ENCODE data around the gene TNFRSF13B. TPM values are rescaled to one million over a fixed set of nuclear protein-coding genes. Genes with fewer than 3 reads are reported as not detected.
"Not testable (repeated sequence)": the region's sequence is repeated elsewhere in the genome, so short reads cannot be mapped to it uniquely, and the experiment has no call there.

The TNFRSF13B gene
- total RNA-seq, 1 donor from 2014 or later = not detected

DNA sequence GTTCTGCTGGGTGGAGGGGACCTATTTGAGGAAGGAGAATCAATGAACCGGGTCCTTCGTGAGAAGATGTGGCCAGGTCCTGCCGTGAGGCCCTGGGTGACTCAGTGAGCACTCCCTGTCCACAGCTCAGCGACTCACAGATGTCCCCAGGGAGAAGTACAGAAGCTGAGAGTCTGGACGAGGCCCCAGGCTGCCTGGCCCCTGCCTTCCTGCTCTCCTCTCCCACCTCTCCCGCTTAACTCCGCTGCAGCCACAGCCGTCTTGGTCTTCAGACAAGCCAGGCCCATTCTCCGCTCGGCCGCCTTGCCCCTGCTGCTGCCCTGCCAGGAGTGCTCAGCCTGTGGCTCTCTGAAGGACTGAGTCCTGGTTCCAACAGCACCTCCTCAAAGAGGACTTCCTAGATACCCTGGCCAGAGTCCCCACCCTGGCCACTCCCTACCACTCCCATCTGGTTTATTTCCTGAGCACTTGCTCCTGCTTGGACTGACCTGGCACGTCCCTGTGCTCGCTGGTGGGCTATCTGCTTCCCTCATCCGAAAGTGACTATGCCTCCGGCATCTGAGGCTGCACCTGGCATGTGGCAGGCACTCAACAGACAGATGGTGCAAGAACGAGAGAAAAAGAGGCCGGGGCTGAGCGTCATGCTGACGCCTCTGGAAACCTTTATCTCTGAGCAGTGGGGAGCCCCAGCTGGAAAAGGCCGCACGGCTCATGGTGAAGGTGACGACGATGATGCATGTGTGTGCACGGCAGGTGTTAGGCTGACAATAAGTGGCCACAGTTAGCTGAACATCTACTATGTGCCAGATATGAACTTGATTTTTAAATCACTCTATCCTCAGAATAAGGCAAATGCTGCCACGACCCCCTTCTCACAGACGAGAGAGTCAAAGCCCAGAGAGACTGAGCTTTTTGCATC lies 9.2 kb upstream of the TNFRSF13B start:
- peak overlapping the region; percentile 55 for H3K27ac Mint-ChIP-seq (ENCODE audit: unreplicated experiment)
- H3K4me3 Mint-ChIP-seq (ENCODE audit: unreplicated experiment) = no peak overlapping the region
- H3K36me3 Mint-ChIP-seq (ENCODE audit: low read depth) = no peaks in the 10 kb centered on the region
- no peaks in the 10 kb centered on the region for H3K27me3 Mint-ChIP-seq (ENCODE audit: low read depth)
- H3K4me1 Mint-ChIP-seq (ENCODE audit: low read depth) = peaks cover 25% of the 10 kb centered on the region
- no peak for DNase-seq (ENCODE audit: low spot score)
- TF ChIP-seq, protein P1, sequence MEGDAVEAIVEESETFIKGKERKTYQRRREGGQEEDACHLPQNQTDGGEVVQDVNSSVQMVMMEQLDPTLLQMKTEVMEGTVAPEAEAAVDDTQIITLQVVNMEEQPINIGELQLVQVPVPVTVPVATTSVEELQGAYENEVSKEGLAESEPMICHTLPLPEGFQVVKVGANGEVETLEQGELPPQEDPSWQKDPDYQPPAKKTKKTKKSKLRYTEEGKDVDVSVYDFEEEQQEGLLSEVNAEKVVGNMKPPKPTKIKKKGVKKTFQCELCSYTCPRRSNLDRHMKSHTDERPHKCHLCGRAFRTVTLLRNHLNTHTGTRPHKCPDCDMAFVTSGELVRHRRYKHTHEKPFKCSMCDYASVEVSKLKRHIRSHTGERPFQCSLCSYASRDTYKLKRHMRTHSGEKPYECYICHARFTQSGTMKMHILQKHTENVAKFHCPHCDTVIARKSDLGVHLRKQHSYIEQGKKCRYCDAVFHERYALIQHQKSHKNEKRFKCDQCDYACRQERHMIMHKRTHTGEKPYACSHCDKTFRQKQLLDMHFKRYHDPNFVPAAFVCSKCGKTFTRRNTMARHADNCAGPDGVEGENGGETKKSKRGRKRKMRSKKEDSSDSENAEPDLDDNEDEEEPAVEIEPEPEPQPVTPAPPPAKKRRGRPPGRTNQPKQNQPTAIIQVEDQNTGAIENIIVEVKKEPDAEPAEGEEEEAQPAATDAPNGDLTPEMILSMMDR (IDR thresholded peaks at IDR 0.05) = no peak
- no peaks in the 10 kb centered on the region for H3K9me3 Mint-ChIP-seq (ENCODE audit: low read depth)

DNA sequence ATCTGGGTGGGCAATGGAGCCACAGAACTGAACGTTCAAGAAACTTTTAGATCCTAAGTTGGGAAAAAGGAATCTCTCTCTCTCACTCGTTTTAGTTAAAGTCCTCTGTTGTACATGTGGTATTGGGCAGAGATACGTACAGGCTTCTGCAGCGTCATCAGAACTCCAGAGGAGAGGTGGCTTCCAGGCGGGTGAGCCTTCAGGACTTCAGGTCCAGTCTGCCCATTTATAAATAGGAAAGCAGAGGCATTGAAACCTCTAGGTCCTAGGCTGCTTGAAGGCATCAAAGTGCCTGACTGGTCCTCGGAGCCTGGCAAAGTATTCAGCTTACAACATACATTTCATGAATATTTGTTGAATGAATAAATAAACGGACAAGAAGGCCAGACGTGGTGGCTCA lies 8.1 kb upstream of the TNFRSF13B start:
- TF ChIP-seq, protein P1 (IDR thresholded peaks at IDR 0.05) = no peak
- H3K36me3 Mint-ChIP-seq (ENCODE audit: low read depth) = no peaks in the 10 kb centered on the region
- no peaks in the 10 kb centered on the region for H3K27me3 Mint-ChIP-seq (ENCODE audit: low read depth)
- H3K27ac Mint-ChIP-seq (ENCODE audit: unreplicated experiment) = no peak overlapping the region
- no peak overlapping the region for H3K4me3 Mint-ChIP-seq (ENCODE audit: unreplicated experiment)
- H3K9me3 Mint-ChIP-seq (ENCODE audit: low read depth) = no peaks in the 10 kb centered on the region
- DNase-seq (ENCODE audit: low spot score) = no peak
- peaks cover 25% of the 10 kb centered on the region for H3K4me1 Mint-ChIP-seq (ENCODE audit: low read depth)

DNA sequence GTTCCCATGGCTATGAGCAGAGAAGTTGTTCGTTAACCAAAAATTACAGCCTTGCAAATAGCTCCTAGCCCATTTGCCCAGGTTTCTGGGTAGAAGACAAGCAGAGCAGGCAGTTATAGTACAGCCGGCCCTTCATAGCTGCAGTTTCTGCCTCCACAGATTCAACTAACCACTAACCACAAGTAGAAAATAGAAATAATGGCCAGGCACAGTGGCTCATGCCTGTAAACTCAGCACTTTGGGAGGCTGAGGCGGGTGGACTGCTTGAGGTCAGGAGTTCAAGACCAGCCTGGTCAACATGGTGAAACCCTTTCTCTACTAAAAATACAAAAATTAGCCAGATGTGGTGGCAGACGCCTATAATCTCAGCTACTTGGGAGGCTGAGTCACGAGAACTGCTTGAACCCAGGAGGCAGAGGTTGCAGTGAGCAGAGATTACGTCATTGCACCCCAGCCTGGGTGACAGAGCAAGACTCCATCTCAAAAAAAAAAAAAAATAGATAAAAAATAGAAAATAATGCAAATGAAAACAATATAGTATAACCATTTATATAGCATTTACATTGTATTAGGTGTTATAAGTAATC lies 7.4 kb upstream of the TNFRSF13B start:
- H3K4me1 Mint-ChIP-seq (ENCODE audit: low read depth) = peaks cover 25% of the 10 kb centered on the region

DNA sequence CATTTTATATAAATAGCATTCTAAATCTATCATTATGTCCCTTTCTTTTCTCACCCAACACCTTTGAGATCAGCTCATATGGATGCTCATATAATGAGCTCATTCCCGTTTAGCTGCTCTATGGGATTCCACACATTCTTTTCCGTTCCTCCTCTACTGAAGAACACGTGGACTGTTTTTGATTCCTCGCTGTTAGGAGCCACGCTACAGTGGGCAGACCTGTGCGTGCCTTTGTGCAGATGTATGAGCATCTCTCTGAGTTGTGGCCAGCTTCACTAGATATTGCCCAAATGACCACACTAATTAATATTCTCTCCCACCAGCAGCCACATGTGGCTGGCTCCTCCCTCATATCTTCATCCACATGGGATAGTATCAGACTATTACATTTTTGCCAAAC lies 6.0 kb upstream of the TNFRSF13B start:
- Mint-ChIP-seq H3K4me1 (ENCODE audit: low read depth) (peaks cover 25% of the 10 kb centered on the region), H3K36me3 (ENCODE audit: low read depth) (no peaks in the 10 kb centered on the region), H3K9me3 (ENCODE audit: low read depth) (no peaks in the 10 kb centered on the region), H3K27ac (ENCODE audit: unreplicated experiment) (no peak overlapping the region), H3K4me3 (ENCODE audit: unreplicated experiment) (no peak overlapping the region), H3K27me3 (ENCODE audit: low read depth) (peaks cover 7% of the 10 kb centered on the region)
- TF ChIP-seq, protein P1 (IDR thresholded peaks at IDR 0.05) = no peak
- no peak for DNase-seq (ENCODE audit: low spot score)

More for the DNA sequence above, 7.4 kb upstream of the TNFRSF13B start:
- not testable (repeated sequence) for H3K27ac Mint-ChIP-seq (ENCODE audit: unreplicated experiment); DNase-seq (ENCODE audit: low spot score); H3K36me3 Mint-ChIP-seq (ENCODE audit: low read depth); H3K4me3 Mint-ChIP-seq (ENCODE audit: unreplicated experiment); H3K27me3 Mint-ChIP-seq (ENCODE audit: low read depth); H3K9me3 Mint-ChIP-seq (ENCODE audit: low read depth)

DNA sequence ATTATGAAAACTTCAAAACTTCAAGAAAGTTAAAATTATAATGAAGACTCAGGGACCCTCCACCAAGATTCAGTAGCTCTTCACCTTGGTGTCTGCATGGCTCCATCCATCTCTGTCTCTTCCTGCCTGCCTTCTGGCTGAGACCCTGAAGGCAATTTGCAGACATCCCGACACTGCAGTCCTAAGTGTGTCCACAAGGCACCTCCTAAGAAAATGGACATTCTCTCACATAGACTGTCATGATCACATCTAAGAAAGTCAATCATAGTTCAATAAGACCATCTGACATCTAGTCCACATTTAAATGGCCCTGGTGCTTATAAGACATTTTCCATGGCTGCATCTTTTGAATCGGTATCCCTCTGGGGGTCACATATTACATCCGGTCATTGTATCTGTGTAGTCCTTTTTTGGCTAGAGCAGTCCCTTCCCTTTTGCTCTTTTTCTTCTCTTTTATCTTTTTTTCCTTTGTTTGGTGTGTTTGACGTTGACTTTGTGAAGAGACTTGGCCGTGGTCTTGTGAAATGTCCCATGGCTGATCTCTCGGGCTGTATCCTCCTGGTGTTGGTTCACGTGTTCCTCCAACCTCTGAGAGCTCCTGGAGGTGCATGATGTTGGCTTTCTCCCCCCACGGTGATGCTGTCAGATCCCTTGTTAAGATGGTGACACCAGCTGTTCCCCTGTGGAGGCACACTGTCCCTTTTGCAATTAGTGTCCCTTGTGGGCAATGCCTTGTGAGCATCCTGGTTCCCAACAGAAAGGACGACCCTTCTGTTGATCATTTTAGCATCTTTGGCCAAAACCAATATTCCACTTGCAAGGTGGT lies 5.0 kb upstream of the TNFRSF13B start:
- Mint-ChIP-seq H3K4me1 (ENCODE audit: low read depth) (peaks cover 25% of the 10 kb centered on the region), H3K27me3 (ENCODE audit: low read depth) (peaks cover 7% of the 10 kb centered on the region), H3K4me3 (ENCODE audit: unreplicated experiment) (no peak overlapping the region), H3K36me3 (ENCODE audit: low read depth) (no peaks in the 10 kb centered on the region), H3K27ac (ENCODE audit: unreplicated experiment) (no peak overlapping the region), H3K9me3 (ENCODE audit: low read depth) (no peaks in the 10 kb centered on the region)
- TF ChIP-seq, protein P1 (IDR thresholded peaks at IDR 0.05) = no peak
- no peak for DNase-seq (ENCODE audit: low spot score)
